ENCODE data around the gene TMEM250.

DNA sequence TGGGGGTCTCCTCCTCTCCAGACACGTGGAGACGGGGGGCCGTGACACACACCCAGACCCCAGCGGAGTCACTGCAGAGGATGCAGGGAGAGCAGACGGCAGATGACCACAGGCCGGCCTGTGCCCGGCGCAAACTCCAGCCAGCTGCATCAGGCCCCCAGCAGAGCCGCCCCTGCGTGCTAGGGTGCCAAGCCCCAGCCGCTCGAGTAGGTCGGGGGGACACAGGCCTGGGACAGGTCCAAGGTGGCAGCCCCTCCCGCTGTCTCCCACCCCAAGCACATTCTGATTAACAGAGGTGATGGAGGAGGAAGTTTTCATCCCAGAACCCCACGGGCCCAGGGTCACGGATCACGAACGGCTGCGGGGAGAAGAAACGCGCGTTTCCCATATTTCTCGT lies 38.0 kb downstream of the TMEM250 start:
- TF ChIP-seq POLR2A (IDR thresholded peaks at IDR 0.05; ENCODE audit: low read depth, low read length) = no peak
- TF ChIP-seq TAF1 (IDR thresholded peaks at IDR 0.05; ENCODE audit: low read depth, low read length) = no peak
- TF ChIP-seq POLR2AphosphoS5 (IDR thresholded peaks at IDR 0.05; ENCODE audit: low read depth, low read length) = no peak
- no peak for TF ChIP-seq SPI1 (IDR thresholded peaks at IDR 0.05; ENCODE audit: low read depth, low read length)
- no peak for TF ChIP-seq PAX5 (IDR thresholded peaks at IDR 0.05; ENCODE audit: insufficient read depth, low read length, severe bottlenecking)
- TF ChIP-seq POU2F2 (IDR thresholded peaks at IDR 0.05; ENCODE audit: low read depth, low read length) = no peak
